GM23338 (cell line): Measurements from ENCODE around the gene PRC1.

Experiments used
- CTCF ChIP-seq, 2 experiments: fragments of 200-600 bp in 1 of 2; sonication (generic) in 1 of 2; conservative IDR thresholded peaks; 2 replicates each; pipeline versions ENCODE4 v1.5.1 to v1.6.1; 2016 to 2017; ENCODE audit warnings: antibody characterized with exemption in 2 of 2, low read depth in 2 of 2, mild to moderate bottlenecking in 2 of 2, moderate library complexity in 1 of 2
- EZH2 ChIP-seq: fragments of 200-600 bp; sonication (generic); IDR thresholded peaks from one replicate; pipeline ENCODE4 v1.8.0; 2017; ENCODE audit warnings: antibody characterized with exemption, mild to moderate bottlenecking, low read depth; ENCODE audit not compliant: unreplicated experiment

GRCh38 chr15:91022832-91023129 lies 28.4 kb upstream of the PRC1 start:
- TF ChIP-seq CTCF (conservative IDR thresholded peaks at IDR 0.05; ENCODE audit: low read depth in 2 of 2) (no peak), EZH2 (no peak)
